Fibroblast of skin of left biceps (primary cell): ENCODE results near the gene ZNF816.
"Not testable (repeated sequence)": the region's sequence is repeated elsewhere in the genome, so short reads cannot be mapped to it uniquely, and the experiment has no call there.

Experiments used
- DNase-seq, 2 experiments: peaks; one replicate each; pipeline ENCODE4 v3.0.0-alpha.2; 2013; ENCODE audit warnings: low read depth in 2 of 2

ZNF816 gene

GRCh38 chr19:52959613-52960295, 2.9 kb downstream of the ZNF816 start:
- no peak for DNase-seq

- no peak for DNase-seq
These were observed 5.1 kb downstream of the ZNF816 start for GRCh38 chr19:52957591-52957990.

GRCh38 chr19:52956917-52957316, 5.8 kb downstream of the ZNF816 start:
- no peak for DNase-seq

GRCh38 chr19:52949422-52949821, 13.3 kb downstream of the ZNF816 start:
- no peak for DNase-seq

GRCh38 chr19:52948025-52948770, 14.5 kb downstream of the ZNF816 start:
- no peak for DNase-seq

- no peak for DNase-seq
These were observed 16.1 kb downstream of the ZNF816 start for GRCh38 chr19:52946322-52947310.

- no peak for DNase-seq
These were observed 16.9 kb downstream of the ZNF816 start for GRCh38 chr19:52945652-52946321.

GRCh38 chr19:52944703-52945493, 17.8 kb downstream of the ZNF816 start:
- DNase-seq = not testable (repeated sequence)

GRCh38 chr19:52943884-52944643, 18.6 kb downstream of the ZNF816 start:
- no peak for DNase-seq

- no peak for DNase-seq
These were observed 19.4 kb downstream of the ZNF816 start for GRCh38 chr19:52943134-52943883.

GRCh38 chr19:52942386-52943133, 20.1 kb downstream of the ZNF816 start:
- DNase-seq = peak; percentile 42 to 47

GRCh38 chr19:52941941-52942385, 20.7 kb downstream of the ZNF816 start:
- no peak for DNase-seq

- not testable (repeated sequence) for DNase-seq
These were observed 21.2 kb downstream of the ZNF816 start for GRCh38 chr19:52941523-52941922.

- DNase-seq = not testable (repeated sequence)
These were observed 21.8 kb downstream of the ZNF816 start for GRCh38 chr19:52940905-52941304.

- DNase-seq = no peak
These were observed 23.9 kb downstream of the ZNF816 start for GRCh38 chr19:52938761-52939160.

GRCh38 chr19:52936954-52937325, 25.7 kb downstream of the ZNF816 start:
- DNase-seq = no peak

- no peak for DNase-seq
These were observed 26.3 kb downstream of the ZNF816 start for GRCh38 chr19:52936151-52936953.

- no peak for DNase-seq
These were observed 27.2 kb downstream of the ZNF816 start for GRCh38 chr19:52935434-52935833.
